Adrenal gland (tissue), 12 donors: ENCODE results near the gene ZNF467. TPM values are rescaled to one million over a fixed set of nuclear protein-coding genes. Genes with fewer than 3 reads are reported as not detected.

Source experiments
- DNase-seq, 7 donors: peaks; one replicate each; pipeline ENCODE4 v3.0.0-alpha.2; 2019 to 2020
- H3K27ac ChIP-seq, 5 donors: fragments of 200-600 bp; sonication (generic) in 4 of 5; 1 replicate in 3 of 5; 2 replicates in 2 of 5; pipeline versions ENCODE4 v1.5.1 to v1.8.0; 2016 to 2020; ENCODE audit warnings: mild to moderate bottlenecking in 1 of 5
- H3K27me3 ChIP-seq: fragments of 200-600 bp; 2 replicates; pipeline ENCODE4 v1.8.0; 2021
- H3K36me3 ChIP-seq, 2 donors: fragments of 200-600 bp; replicated peaks in 1 of 2; 1 replicate in 1 of 2; 2 replicates in 1 of 2; pipeline versions ENCODE4 v1.5.1 to v1.8.0; 2018 to 2022
- H3K4me1 ChIP-seq, 2 donors: fragments of 200-600 bp; replicated peaks in 1 of 2; 1 replicate in 1 of 2; 2 replicates in 1 of 2; pipeline versions ENCODE4 v1.5.1 to v1.8.0; 2018 to 2021
- H3K4me3 ChIP-seq, 4 donors: fragments of 200-600 bp; sonication (generic) in 3 of 4; one replicate each; pipeline ENCODE4 v1.5.1; 2016 to 2018
- H3K9me3 ChIP-seq, 3 donors: fragments of 200-600 bp; sonication (generic) in 1 of 3; replicated peaks in 1 of 3; 1 replicate in 2 of 3; 2 replicates in 1 of 3; pipeline versions ENCODE4 v1.5.1 to v1.8.0; 2016 to 2021
- POLR2A ChIP-seq, 2 donors: fragments of 450-650 bp; IDR thresholded peaks; one replicate each; pipeline ENCODE4 v1.6.1; 2017; ENCODE audit warnings: antibody characterized with exemption in 2 of 2, mild to moderate bottlenecking in 2 of 2, moderate library complexity in 1 of 2
- WGBS, 4 donors: extraction: QIAGEN DNeasy Blood & Tissue Kit in 2 of 4; methylation state at CpG; one replicate each; pipeline versions ENCODE4 v1.1.5 to v1.1.7; 2013 to 2017; 5-methylcytosine and 5-hydroxymethylcytosine counted together
- intact Hi-C, 2 donors: fragments of 100-400 bp; cut with DNase I; formaldehyde crosslinking; loops; one replicate each; pipeline versions ENCODE4 v1.14.1 to v1.15.0; 2022 to 2023
- polyA plus RNA-seq, 3 donors: library from polyadenylated mRNA; stranded (reverse); fragments of 200-250 nt in 2 of 3; fragments of 350-450 nt in 1 of 3; fragmentation: Illumina TruSeq in 1 of 3; extraction: RNeasy Lipid Tissue Mini Kit (QIAGEN cat#74804) in 1 of 3; gene quantifications; one replicate each; pipeline ENCODE4 v1.2.3, GENCODE V29; 2013 to 2014
- total RNA-seq, 9 donors: library from RNA; depleted of rRNA in 4 of 9; stranded (reverse); fragments of >200 nt in 4 of 9; fragments of 120-200 nt in 1 of 9; fragmentation: NEBNext Ultra II Directional in 1 of 9; extraction: Animal tissue kit (Norgen Biotek cat#: 25700) in 1 of 9; gene quantifications; one replicate each; pipeline versions ENCODE4 v1.1.0 to v1.2.4, GENCODE V29; 2013 to 2023
- TF ChIP-seq, protein P1 (sequence below), 6 experiments: fragments of 450-650 bp in 4 of 6; fragments of 200-600 bp in 2 of 6; sonication (generic) in 1 of 6; IDR thresholded peaks; 1 replicate in 5 of 6; 2 replicates in 1 of 6; pipeline versions ENCODE4 v1.5.1 to v1.8.0; 2016 to 2021; ENCODE audit warnings: antibody characterized with exemption in 6 of 6, mild to moderate bottlenecking in 2 of 6, moderate library complexity in 1 of 6
- donor health status: healthy with polysubstance abuse.
- donor health status: Bipolar disorder and iron deficiency.
- donor health status: DM: yes; HTN: yes; CAD: no.
- donor health status: DM: no; HTN: no; CAD: no.
- donor health status: DM: no; HTN: no; CAD: no.
- donor health status: DM: yes; HTN: yes; CAD: no.

The ZNF467 gene
- total and polyA plus RNA-seq, 12 donors = 1.2 to 44.2 (median 18.6) TPM

- Histone ChIP-seq H3K4me1 (no peaks in the 10 kb centered on the region), H3K27ac (no peak overlapping the region), H3K4me3 (no peak overlapping the region), H3K36me3 (no peaks in the 10 kb centered on the region), H3K9me3 (no peaks in the 10 kb centered on the region), H3K27me3 (no peaks in the 10 kb centered on the region)
- TF ChIP-seq, protein P1, sequence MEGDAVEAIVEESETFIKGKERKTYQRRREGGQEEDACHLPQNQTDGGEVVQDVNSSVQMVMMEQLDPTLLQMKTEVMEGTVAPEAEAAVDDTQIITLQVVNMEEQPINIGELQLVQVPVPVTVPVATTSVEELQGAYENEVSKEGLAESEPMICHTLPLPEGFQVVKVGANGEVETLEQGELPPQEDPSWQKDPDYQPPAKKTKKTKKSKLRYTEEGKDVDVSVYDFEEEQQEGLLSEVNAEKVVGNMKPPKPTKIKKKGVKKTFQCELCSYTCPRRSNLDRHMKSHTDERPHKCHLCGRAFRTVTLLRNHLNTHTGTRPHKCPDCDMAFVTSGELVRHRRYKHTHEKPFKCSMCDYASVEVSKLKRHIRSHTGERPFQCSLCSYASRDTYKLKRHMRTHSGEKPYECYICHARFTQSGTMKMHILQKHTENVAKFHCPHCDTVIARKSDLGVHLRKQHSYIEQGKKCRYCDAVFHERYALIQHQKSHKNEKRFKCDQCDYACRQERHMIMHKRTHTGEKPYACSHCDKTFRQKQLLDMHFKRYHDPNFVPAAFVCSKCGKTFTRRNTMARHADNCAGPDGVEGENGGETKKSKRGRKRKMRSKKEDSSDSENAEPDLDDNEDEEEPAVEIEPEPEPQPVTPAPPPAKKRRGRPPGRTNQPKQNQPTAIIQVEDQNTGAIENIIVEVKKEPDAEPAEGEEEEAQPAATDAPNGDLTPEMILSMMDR (IDR thresholded peaks at IDR 0.05) = no peak
- no peak for TF ChIP-seq POLR2A (IDR thresholded peaks at IDR 0.05)
- WGBS, 4 donors = 57 to 64% (median 60%) methylated on average over 8 to 9 of the region's 9 CpGs
- DNase-seq = no peak
- intact Hi-C loops = loop anchor here in 1 of 2 donors (5.0 kb wide), 1 partner anchor 76 kb away; no protein-coding TSS in a partner anchor
These were observed 25.1 kb downstream of the ZNF467 start for GRCh38 chr7:149748076-149748874.

GRCh38 chr7:149743476-149744255, 29.7 kb downstream of the ZNF467 start:
- DNase-seq = no peak
- no peak for TF ChIP-seq POLR2A (IDR thresholded peaks at IDR 0.05)
- TF ChIP-seq, protein P1 (IDR thresholded peaks at IDR 0.05) = no peak
- Histone ChIP-seq H3K4me3 (no peak overlapping the region), H3K4me1 (peaks cover 0 to 9% of the 10 kb centered on the region in 2 donors), H3K36me3 (no peaks in the 10 kb centered on the region), H3K27me3 (no peaks in the 10 kb centered on the region), H3K9me3 (no peaks in the 10 kb centered on the region), H3K27ac (no peak overlapping the region)
- intact Hi-C loops = loop anchor here in 1 of 2 donors (5.0 kb wide), 1 partner anchor 71 kb away; no protein-coding TSS in a partner anchor
- 19 to 31% (median 29%) methylated on average over 4 of the region's 4 CpGs for WGBS, 4 donors

GRCh38 chr7:149742075-149742701, 31.2 kb downstream of the ZNF467 start:
- Histone ChIP-seq H3K27me3 (no peaks in the 10 kb centered on the region), H3K4me1 (peaks cover 0 to 9% of the 10 kb centered on the region in 2 donors), H3K36me3 (no peaks in the 10 kb centered on the region), H3K27ac (no peak overlapping the region), H3K4me3 (peak overlapping the region in 1 of 4 donors; percentile 0), H3K9me3 (no peaks in the 10 kb centered on the region)
- TF ChIP-seq, protein P1 (IDR thresholded peaks at IDR 0.05) = peak; percentile 79 to 91 (median 88)
- TF ChIP-seq POLR2A (IDR thresholded peaks at IDR 0.05) = no peak
- WGBS, 4 donors = 0 to 2% (median 1%) methylated on average over 10 to 17 of the region's 17 CpGs
- peak; percentile 49 to 80 (median 66) for DNase-seq
- intact Hi-C loops = loop anchor here in 1 of 2 donors (5.0 kb wide), 1 partner anchor 70 kb away; no protein-coding TSS in a partner anchor
